Measurements from ENCODE around the gene TSEN54. TPM values are rescaled to one million over a fixed set of nuclear protein-coding genes. Genes with fewer than 3 reads are reported as not detected.
A peak's percentile ranks its signal among the peaks of the same experiment; 100 is the strongest.

TSEN54 gene
- total and polyA plus RNA-seq, 7 donors = 5.7 to 14.9 (median 9.7) TPM

GRCh38 chr17:75490173-75490743 is 26.1 kb upstream of the TSEN54 start:
- Histone ChIP-seq H3K9me3 (no peaks in the 10 kb centered on the region), H3K36me3 (ENCODE audit: insufficient read depth in 1 of 2, low read depth in 1 of 2) (peaks cover 0 to 44% of the 10 kb centered on the region in 2 donors), H3K27ac (peak overlapping the region; percentile 76), H3K27me3 (ENCODE audit: insufficient read depth in 3 of 3, low read length in 2 of 3) (no peaks in the 10 kb centered on the region), H3K4me3 (no peak overlapping the region), H3K4me1 (peaks cover 56% of the 10 kb centered on the region)
- intact Hi-C loops (cut with DNase I) = no loop called here
- 25 to 42% (median 27%) methylated on average over 12 to 14 of the region's 14 CpGs for WGBS, 3 donors
- TF ChIP-seq, protein P1, sequence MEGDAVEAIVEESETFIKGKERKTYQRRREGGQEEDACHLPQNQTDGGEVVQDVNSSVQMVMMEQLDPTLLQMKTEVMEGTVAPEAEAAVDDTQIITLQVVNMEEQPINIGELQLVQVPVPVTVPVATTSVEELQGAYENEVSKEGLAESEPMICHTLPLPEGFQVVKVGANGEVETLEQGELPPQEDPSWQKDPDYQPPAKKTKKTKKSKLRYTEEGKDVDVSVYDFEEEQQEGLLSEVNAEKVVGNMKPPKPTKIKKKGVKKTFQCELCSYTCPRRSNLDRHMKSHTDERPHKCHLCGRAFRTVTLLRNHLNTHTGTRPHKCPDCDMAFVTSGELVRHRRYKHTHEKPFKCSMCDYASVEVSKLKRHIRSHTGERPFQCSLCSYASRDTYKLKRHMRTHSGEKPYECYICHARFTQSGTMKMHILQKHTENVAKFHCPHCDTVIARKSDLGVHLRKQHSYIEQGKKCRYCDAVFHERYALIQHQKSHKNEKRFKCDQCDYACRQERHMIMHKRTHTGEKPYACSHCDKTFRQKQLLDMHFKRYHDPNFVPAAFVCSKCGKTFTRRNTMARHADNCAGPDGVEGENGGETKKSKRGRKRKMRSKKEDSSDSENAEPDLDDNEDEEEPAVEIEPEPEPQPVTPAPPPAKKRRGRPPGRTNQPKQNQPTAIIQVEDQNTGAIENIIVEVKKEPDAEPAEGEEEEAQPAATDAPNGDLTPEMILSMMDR (IDR thresholded peaks at IDR 0.05) = no peak
- ATAC-seq (peak; percentile 40 to 59 (median 54)), DNase-seq (peak in 1 of 2 donors; percentile 56)

GRCh38 chr17:75490953-75491649 is 25.2 kb upstream of the TSEN54 start:
- peaks cover 48% of the 10 kb centered on the region for H3K4me1 ChIP-seq
- ATAC-seq (no peak), DNase-seq (no peak)
- 80 to 88% (median 82%) methylated on average over 19 of the region's 19 CpGs for WGBS, 3 donors
- TF ChIP-seq, protein P1 (IDR thresholded peaks at IDR 0.05) = no peak
- no peak overlapping the region for H3K4me3 ChIP-seq
- intact Hi-C loops (cut with DNase I) = no loop called here
- peak overlapping the region; percentile 76 for H3K27ac ChIP-seq
- no peaks in the 10 kb centered on the region for H3K27me3 ChIP-seq (ENCODE audit: insufficient read depth in 3 of 3, low read length in 2 of 3)
- H3K9me3 ChIP-seq = no peaks in the 10 kb centered on the region
- peaks cover 0 to 52% of the 10 kb centered on the region in 2 donors for H3K36me3 ChIP-seq (ENCODE audit: insufficient read depth in 1 of 2, low read depth in 1 of 2)

DNA sequence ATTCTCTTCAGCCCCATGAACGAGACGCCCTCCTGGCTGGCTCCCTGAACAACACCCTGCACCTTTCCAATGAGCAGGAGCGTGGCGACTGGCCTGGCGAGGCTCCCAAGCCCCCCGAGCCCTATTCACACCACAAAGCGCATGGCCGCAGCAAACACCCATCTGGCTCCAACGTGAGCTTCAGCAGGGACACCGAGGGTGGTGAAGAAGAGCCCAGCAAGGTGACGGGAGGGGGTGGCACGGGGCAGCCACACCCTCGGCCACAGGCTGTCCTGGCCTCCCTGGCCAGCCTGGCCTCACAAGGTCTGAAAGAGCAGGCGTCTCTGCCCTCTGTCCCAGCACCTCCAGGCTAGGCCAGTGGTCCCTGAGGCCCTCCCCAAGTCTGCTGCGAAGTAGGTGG is 24.6 kb upstream of the TSEN54 start:
- no peak for DNase-seq
- no peak overlapping the region for H3K4me3 ChIP-seq
- TF ChIP-seq, protein P1 (IDR thresholded peaks at IDR 0.05) = no peak
- ATAC-seq = no peak
- H3K4me1 ChIP-seq = peaks cover 44% of the 10 kb centered on the region
- H3K27me3 ChIP-seq (ENCODE audit: insufficient read depth in 3 of 3, low read length in 2 of 3) = no peaks in the 10 kb centered on the region
- no peak overlapping the region for H3K27ac ChIP-seq
- no peaks in the 10 kb centered on the region for H3K9me3 ChIP-seq
- 90 to 93% (median 92%) methylated on average over 15 of the region's 15 CpGs for WGBS, 3 donors
- peaks cover 0 to 58% of the 10 kb centered on the region in 2 donors for H3K36me3 ChIP-seq (ENCODE audit: insufficient read depth in 1 of 2, low read depth in 1 of 2)
- intact Hi-C loops (cut with DNase I) = no loop called here

DNA sequence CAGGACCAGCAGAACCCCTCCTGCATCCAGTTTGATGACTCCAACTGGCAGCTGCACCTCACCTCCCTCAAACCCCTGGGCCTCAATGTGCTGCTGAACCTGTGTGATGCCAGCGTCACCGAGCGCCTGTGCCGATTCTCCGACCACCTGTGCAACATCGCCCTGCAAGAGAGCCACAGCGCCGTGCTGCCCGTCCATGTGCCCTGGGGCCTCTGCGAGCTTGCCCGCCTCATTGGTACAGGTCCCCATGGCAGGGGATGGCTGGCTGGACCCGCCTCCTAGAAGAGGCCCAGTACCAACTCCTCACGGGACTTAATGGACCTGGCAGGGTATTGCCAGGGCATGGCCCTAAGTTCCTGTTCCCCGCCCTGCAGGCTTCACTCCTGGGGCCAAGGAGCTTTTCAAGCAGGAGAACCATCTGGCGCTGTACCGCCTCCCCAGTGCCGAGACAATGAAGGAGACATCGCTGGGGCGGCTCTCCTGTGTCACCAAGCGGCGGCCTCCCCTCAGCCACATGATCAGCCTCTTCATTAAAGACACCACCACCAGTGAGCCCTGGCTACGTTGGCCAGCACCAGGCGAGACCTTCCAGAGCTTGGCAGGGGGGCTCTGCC is 23.7 kb upstream of the TSEN54 start:
- Histone ChIP-seq H3K9me3 (no peaks in the 10 kb centered on the region), H3K4me1 (peaks cover 35% of the 10 kb centered on the region), H3K27me3 (ENCODE audit: insufficient read depth in 3 of 3, low read length in 2 of 3) (no peaks in the 10 kb centered on the region), H3K36me3 (ENCODE audit: insufficient read depth in 1 of 2, low read depth in 1 of 2) (peaks cover 0 to 68% of the 10 kb centered on the region in 2 donors), H3K27ac (no peak overlapping the region), H3K4me3 (no peak overlapping the region)
- DNase-seq (no peak), ATAC-seq (no peak)
- intact Hi-C loops (cut with DNase I) = no loop called here
- 88 to 91% (median 90%) methylated on average over 23 of the region's 23 CpGs for WGBS, 3 donors
- TF ChIP-seq, protein P1 (IDR thresholded peaks at IDR 0.05) = no peak
